Activated CD8-positive, alpha-beta memory T cell treated with anti-CD3 and anti-CD28 coated beads, Interleukin-2, amount 10 ng/mL, durations not matched to agents 7 days and 5 days (primary cell): ENCODE measurements around the gene ANXA4. TPM values are rescaled to one million over a fixed set of nuclear protein-coding genes. Genes with fewer than 3 reads are reported as not detected.
A peak's percentile ranks its signal among the peaks of the same experiment; 100 is the strongest.
"Not testable (repeated sequence)": the region's sequence is repeated elsewhere in the genome, so short reads cannot be mapped to it uniquely, and the experiment has no call there.

Experiments used
- ATAC-seq: fragments of 150-1000 bp; cut with Tn5 transposase; one replicate; pipeline ENCODE4 v1.10.0; 2021; ENCODE audit warnings: moderate library complexity
- CTCF ChIA-PET: fragments of 350-600 bp; sonication (Branson Sonifier 250); formaldehyde crosslinking; loops from one replicate; lab custom pipeline; 2021; ENCODE audit warnings: antibody characterized with exemption; lab: Charles Lee
- DNase-seq: peaks from one replicate; pipeline ENCODE4 v3.0.0-alpha.2; 2020
- H3K27ac Mint-ChIP-seq: one replicate; pipeline ENCODE4 v1.8.0; 2021; ENCODE audit warnings: mild to moderate bottlenecking, mixed read lengths
- H3K27me3 Mint-ChIP-seq: one replicate; pipeline ENCODE4 v1.8.0; 2021; ENCODE audit warnings: mixed read lengths
- H3K36me3 Mint-ChIP-seq: one replicate; pipeline ENCODE4 v1.8.0; 2021; ENCODE audit warnings: mild to moderate bottlenecking, mixed read lengths
- H3K4me1 Mint-ChIP-seq: one replicate; pipeline ENCODE4 v1.8.0; 2021; ENCODE audit warnings: mixed read lengths
- H3K4me3 Mint-ChIP-seq: one replicate; pipeline ENCODE4 v1.8.0; 2021; ENCODE audit warnings: mild to moderate bottlenecking, moderate library complexity, mixed read lengths
- H3K9me3 Mint-ChIP-seq: one replicate; pipeline ENCODE4 v1.8.0; 2022; ENCODE audit warnings: low read depth, mixed read lengths
- total RNA-seq, 2 experiments: library from RNA; stranded (reverse); gene quantifications; one replicate each; pipeline ENCODE4 v1.2.3, GENCODE V29; 2021

ANXA4 gene
- total RNA-seq, 2 experiments from 2014 or later, result 56.1 to 66.6 TPM

DNA sequence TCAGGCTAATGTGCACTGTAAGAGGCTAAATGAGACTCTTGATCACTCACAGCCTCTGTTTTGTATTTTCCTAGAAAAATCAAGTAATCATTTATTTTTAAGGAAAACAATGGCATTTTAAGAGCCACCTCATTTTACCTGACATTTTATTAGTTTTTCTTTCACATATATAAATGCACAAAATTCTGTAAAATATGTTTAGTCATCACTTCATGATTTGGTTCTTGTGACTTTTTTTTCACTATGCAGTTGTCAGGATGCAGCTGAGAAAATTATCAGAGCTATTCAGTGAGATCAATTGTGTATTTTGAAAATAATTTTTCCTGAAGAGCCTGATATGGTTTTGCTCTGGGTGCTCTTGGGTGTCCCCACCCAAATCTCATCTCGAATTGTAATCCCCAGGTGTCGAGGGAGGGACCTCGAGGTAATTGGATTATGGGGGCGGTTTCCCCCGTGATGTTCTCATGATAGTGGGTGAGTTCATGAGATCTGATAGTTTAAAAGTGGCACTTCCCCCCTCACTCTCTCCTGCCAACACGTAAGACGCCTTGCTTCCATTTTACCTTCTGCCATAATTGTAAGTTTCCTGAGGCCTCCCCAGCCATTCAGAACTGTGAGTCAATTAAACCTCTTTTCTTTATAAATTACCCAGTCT is 16.1 kb upstream of the ANXA4 start:
- no peaks in the 10 kb centered on the region for H3K36me3 Mint-ChIP-seq
- ATAC-seq, result no peak
- DNase-seq, result peak; percentile 22
- no peak overlapping the region for H3K27ac Mint-ChIP-seq
- H3K4me3 Mint-ChIP-seq, result no peak overlapping the region
- H3K4me1 Mint-ChIP-seq, result peaks cover 8% of the 10 kb centered on the region
- H3K9me3 Mint-ChIP-seq, result no peaks in the 10 kb centered on the region
- CTCF ChIA-PET, result interaction anchor here (0.7 to 5.1 kb wide), 19 partner anchors 10 to 576 kb away, joined by 3 to 248 read pairs (median 5); partner anchors contain the start of genes ANXA4, FAM136A, GMCL1 and MXD1
- H3K27me3 Mint-ChIP-seq, result peaks cover 3% of the 10 kb centered on the region

DNA sequence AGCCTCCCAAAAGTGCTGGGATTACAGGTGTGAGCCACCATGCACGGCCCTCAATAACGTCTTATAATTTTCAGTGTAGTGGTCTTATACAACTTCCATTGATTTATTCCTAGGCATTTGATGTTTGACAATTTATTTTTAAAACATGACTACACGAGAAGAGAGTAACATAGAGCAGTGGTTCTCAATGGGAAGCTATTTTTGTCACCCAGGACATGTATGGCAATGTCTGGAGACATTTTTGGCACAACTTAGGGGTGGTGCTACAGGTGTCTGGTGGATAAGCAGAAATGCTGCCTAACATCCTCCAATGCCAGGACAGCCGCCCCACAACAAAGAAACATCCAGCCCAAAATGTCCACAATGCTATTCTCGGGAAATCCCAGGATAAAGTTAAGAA is 12.7 kb upstream of the ANXA4 start:
- ATAC-seq, result no peak
- peaks cover 3% of the 10 kb centered on the region for H3K27me3 Mint-ChIP-seq

DNA sequence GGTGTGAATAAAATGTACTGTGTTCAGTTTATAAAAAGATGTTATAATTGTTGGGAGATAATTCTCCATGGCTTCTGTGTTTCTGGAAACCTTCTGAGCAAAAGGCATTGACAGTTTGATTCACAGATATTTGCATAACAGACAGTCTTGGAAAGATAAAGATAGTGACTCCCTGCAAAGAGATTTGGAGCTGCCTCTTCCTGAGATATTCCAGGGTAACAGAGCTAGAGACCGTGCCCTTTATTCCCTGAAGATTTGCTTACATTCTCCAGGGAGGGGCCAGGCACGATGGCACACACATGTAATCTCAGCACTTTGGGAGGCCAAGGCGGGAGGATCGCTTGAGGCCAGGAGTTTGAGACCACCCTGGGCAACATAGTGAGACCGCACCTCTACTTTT is 12.2 kb upstream of the ANXA4 start:
- CTCF ChIA-PET, result interaction anchor here (1.0 to 1.5 kb wide), 2 partner anchors 87 kb away, joined by 3 read pairs; no protein-coding TSS in a partner anchor
- no peak overlapping the region for H3K27ac Mint-ChIP-seq
- no peaks in the 10 kb centered on the region for H3K9me3 Mint-ChIP-seq
- peaks cover 3% of the 10 kb centered on the region for H3K27me3 Mint-ChIP-seq
- H3K36me3 Mint-ChIP-seq, result no peaks in the 10 kb centered on the region
- DNase-seq (no peak), ATAC-seq (no peak)
- H3K4me1 Mint-ChIP-seq, result peaks cover 6% of the 10 kb centered on the region
- H3K4me3 Mint-ChIP-seq, result no peak overlapping the region

More for the DNA sequence above, 12.7 kb upstream of the ANXA4 start:
- Mint-ChIP-seq H3K4me3 (no peak overlapping the region), H3K27ac (no peak overlapping the region), H3K9me3 (no peaks in the 10 kb centered on the region), H3K4me1 (peaks cover 9% of the 10 kb centered on the region), H3K36me3 (no peaks in the 10 kb centered on the region)
- no peak for DNase-seq
- CTCF ChIA-PET, result interaction anchor here (1.0 kb wide), 1 partner anchor 87 kb away, joined by 3 read pairs; no protein-coding TSS in a partner anchor

DNA sequence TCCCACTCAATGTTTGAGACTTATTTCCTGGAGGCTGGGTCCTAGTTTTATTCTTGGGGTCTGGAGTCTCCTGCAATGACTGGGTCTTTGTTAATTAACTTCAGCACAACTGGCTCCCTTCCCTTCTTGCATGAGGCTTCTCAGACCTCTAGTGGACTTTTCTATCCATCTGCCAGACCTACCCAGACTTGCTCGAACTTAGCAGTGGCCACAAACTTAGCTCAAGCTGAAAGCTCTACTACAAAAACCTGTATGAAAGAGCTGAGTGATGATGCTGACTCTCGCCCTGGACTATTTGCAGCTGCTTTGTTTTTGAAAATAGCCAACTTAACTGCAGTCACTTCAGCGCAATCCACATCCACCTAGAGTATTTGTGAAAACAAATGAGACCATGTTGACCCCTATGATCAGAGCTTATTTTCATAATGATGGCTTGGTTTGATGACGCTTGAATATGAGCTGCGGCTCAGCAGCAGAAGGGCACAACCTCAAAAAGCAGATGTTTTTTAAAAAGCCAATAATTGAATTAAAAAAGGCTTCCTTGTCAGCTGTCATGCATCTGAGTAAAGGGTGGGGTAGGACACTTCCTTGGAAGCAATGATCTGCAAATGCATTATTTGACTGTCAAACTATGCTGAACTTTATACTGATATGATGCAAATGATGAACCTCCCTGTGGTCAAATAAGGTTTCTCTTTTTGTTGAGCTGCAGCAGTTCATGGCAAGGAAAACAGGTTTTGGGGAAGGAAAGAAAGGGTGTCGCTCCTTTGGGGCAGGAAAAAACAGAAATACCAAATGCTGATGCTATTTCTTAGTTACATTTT is 10.6 kb upstream of the ANXA4 start:
- H3K4me1 Mint-ChIP-seq, result peaks cover 1% of the 10 kb centered on the region
- CTCF ChIA-PET, result interaction anchor here (0.7 to 1.5 kb wide), 3 partner anchors 85 to 159 kb away, joined by 3 read pairs; no protein-coding TSS in a partner anchor
- no peak for ATAC-seq

DNA sequence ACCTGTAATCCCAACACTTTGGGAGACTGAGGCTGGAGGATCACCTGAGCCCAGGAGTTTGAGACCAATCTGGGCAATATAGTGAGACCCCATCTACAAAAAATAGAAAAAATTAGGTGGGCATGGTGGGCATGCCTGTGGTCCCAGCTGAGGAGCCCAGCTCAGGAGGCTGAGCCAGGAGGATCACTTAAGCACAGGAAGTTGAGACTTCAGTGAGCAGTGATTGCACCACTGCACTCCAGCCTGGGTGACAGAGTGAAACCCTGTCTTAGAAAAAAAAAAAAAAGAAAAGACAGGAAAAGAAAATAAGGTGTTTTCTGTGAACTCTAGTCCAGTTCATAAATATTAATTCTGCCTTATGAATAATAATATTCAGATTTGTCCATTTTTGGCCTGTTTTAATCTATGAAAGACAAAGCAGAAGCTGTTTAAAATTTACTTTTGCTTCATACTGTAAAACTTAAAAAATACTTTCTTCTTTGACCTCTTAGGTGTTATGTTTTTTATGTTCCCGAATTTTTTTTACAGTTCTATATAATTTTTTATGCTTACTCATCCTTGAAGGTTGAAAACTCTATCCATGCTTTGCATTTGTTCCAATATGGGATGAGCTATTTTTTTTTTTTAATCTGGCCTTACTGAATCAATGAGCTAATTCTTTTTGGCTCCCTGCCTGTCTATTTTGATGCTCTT is 8.4 kb upstream of the ANXA4 start:
- no peak overlapping the region for H3K4me3 Mint-ChIP-seq
- H3K27ac Mint-ChIP-seq, result no peak overlapping the region
- H3K4me1 Mint-ChIP-seq, result peaks cover 1% of the 10 kb centered on the region
- DNase-seq, result no peak
- no peaks in the 10 kb centered on the region for H3K27me3 Mint-ChIP-seq
- CTCF ChIA-PET, result interaction anchor here (0.8 to 1.9 kb wide), 12 partner anchors 8 to 196 kb away, joined by 3 to 19 read pairs (median 4); partner anchors contain the start of gene ANXA4
- H3K9me3 Mint-ChIP-seq, result no peaks in the 10 kb centered on the region
- no peak for ATAC-seq
- no peaks in the 10 kb centered on the region for H3K36me3 Mint-ChIP-seq

More for the DNA sequence above, 10.6 kb upstream of the ANXA4 start:
- peak; percentile 18 for DNase-seq
- no peaks in the 10 kb centered on the region for H3K27me3 Mint-ChIP-seq
- H3K4me3 Mint-ChIP-seq, result no peak overlapping the region
- no peak overlapping the region for H3K27ac Mint-ChIP-seq
- no peaks in the 10 kb centered on the region for H3K9me3 Mint-ChIP-seq
- no peaks in the 10 kb centered on the region for H3K36me3 Mint-ChIP-seq

DNA sequence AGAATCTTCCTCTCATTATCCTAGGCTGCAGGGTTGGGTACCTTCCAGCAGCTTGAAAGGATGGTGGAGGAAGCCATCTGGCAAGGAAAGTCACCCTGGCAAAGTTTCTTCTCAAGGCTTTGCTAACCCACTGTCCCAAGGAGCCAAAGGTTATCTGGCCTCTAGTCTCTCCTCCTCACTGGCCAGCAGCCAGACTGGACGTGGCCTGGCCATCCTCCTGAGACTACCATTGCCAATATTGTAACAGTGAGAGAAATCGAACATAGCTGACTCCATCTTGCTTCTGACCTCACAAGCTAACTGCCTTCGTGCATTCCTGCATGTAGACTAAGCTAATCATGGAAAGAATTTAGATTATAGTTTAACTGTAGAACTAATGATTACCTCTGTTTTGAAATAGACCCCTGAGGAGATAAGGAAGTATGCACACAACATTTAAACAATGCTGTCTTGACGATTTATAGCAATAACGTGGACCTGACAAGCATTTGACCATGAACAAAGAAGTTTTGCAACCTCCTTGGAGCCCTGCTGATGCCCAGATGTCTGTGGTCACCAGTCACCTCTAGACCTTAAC is 7.8 kb upstream of the ANXA4 start:
- H3K9me3 Mint-ChIP-seq, result no peaks in the 10 kb centered on the region
- no peak overlapping the region for H3K4me3 Mint-ChIP-seq
- ATAC-seq, result no peak
- H3K27me3 Mint-ChIP-seq, result no peaks in the 10 kb centered on the region
- CTCF ChIA-PET, result interaction anchor here (0.8 to 2.0 kb wide), 10 partner anchors 9 to 197 kb away, joined by 3 to 19 read pairs (median 4); no protein-coding TSS in a partner anchor
- peaks cover 1% of the 10 kb centered on the region for H3K4me1 Mint-ChIP-seq
- H3K36me3 Mint-ChIP-seq, result no peaks in the 10 kb centered on the region
- H3K27ac Mint-ChIP-seq, result no peak overlapping the region
- DNase-seq, result no peak

DNA sequence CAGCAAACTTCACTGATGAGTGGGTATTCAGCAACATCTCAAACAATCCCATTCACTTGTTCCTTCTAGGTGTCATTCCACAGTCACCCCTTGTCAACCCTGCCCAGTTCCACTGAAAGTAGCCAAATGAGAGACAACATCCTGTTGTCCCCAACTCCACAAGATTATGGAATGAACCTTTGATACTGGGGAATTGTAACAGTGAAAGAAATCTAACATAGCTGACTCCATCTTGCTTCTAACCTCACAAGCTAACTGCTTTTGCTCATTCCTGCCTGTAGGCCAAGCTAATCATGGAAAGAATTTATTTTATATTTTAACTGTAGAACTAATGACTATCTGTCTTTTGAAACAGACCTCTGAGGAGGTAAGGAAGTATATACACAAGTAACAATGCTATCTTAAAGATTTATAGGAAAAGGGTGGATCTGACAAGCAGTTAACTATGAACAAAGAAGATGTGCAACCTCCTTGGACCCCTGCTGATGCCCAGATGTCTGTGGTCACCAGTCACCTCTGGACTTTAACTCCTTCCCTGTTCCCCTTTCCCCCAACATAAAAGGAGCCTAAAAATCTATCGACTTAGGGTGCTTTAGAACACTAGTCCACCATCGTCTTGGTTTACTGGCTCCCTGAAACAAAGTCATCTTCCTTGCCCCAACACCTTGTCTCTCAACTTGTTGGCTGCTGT is 6.9 kb upstream of the ANXA4 start:
- no peak for ATAC-seq

DNA sequence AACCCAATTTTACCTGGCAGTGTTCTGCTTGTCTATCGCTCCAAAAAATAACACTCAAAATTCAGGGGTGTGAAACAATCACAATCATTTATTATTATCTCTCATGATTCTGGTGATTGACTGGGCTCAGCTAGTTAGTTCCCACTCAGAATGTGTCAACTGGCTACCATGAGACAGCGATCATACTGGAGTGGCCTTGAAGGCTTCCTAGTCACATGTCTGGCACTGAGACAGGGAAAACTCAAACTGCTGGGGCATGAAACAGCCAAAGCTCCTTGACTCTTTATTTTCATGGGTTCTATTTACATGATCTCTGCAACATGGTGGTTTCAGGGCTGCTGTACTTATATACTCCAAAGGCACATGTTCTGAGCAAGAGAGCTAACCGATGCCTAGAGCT is 6.2 kb upstream of the ANXA4 start:
- ATAC-seq (no peak), DNase-seq (no peak)
- Mint-ChIP-seq H3K36me3 (no peaks in the 10 kb centered on the region), H3K4me1 (peaks cover 3% of the 10 kb centered on the region), H3K4me3 (no peak overlapping the region), H3K27ac (no peak overlapping the region), H3K9me3 (no peaks in the 10 kb centered on the region), H3K27me3 (no peaks in the 10 kb centered on the region)
- CTCF ChIA-PET, result interaction anchor here (1.0 to 2.0 kb wide), 3 partner anchors 10 to 81 kb away, joined by 3 to 13 read pairs (median 3); no protein-coding TSS in a partner anchor

More for the DNA sequence above, 6.9 kb upstream of the ANXA4 start:
- H3K4me1 Mint-ChIP-seq, result peaks cover 1% of the 10 kb centered on the region
- no peak for DNase-seq
- no peak overlapping the region for H3K27ac Mint-ChIP-seq
- CTCF ChIA-PET, result interaction anchor here (1.0 to 2.0 kb wide), 5 partner anchors 10 to 86 kb away, joined by 3 to 13 read pairs (median 3); no protein-coding TSS in a partner anchor
- H3K36me3 Mint-ChIP-seq, result no peaks in the 10 kb centered on the region
- H3K4me3 Mint-ChIP-seq, result no peak overlapping the region
- no peaks in the 10 kb centered on the region for H3K9me3 Mint-ChIP-seq
- H3K27me3 Mint-ChIP-seq, result no peaks in the 10 kb centered on the region

DNA sequence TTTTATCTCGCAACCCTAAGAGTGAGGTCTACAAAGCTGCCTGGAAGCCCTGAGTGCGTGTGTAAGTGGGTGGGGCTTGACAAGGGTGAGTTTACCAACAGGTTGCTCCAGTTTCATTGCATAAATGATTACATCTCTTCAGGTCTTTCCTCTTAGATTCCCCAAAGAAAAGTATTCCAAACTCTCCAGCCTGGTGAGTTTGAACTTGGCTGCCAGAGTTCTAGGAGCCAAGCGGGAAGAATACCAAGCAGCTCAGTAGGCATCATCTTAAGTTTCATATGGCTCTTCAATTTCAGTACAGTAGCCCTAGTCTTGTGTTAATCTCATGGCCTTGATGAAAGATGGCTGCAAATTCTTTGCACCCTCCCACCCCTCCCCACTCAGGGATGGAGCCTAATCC is 3.8 kb upstream of the ANXA4 start:
- CTCF ChIA-PET, result not testable (repeated sequence)

DNA sequence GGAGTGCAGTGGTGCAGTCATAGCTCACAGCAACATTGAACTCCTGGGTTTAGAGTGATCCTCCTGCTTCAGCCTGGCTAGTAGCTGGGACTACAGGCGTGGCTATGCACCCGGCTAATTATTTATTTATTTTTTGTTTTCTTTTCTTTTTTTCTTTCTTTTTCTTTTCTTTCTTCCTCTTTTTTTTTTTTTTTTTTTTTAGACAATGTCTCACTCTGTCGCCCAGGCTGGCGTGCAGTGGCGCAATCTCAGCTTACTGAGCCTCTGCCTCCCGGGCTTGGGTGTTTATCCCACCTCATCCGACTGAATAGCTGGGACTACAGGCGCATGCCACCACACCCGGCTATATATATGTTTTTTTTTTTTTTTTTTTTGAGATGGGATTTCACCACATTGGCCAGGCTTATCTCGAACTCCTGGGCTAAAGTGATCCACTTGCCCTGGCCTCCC is 1.4 kb upstream of the ANXA4 start:
- H3K27me3 Mint-ChIP-seq, result no peaks in the 10 kb centered on the region
- no peak overlapping the region for H3K27ac Mint-ChIP-seq
- H3K36me3 Mint-ChIP-seq, result peaks cover 2% of the 10 kb centered on the region
- peaks cover 19% of the 10 kb centered on the region for H3K4me1 Mint-ChIP-seq
- peak overlapping the region; percentile 87 for H3K4me3 Mint-ChIP-seq
- ATAC-seq (no peak), DNase-seq (no peak)
- H3K9me3 Mint-ChIP-seq, result no peaks in the 10 kb centered on the region
- CTCF ChIA-PET, result interaction anchor here (0.6 to 3.6 kb wide), 6 partner anchors 16 to 334 kb away, joined by 3 to 38 read pairs (median 6); no protein-coding TSS in a partner anchor

More for the DNA sequence above, 3.8 kb upstream of the ANXA4 start:
- not testable (repeated sequence) for H3K27ac Mint-ChIP-seq, H3K27me3 Mint-ChIP-seq, DNase-seq, ATAC-seq, H3K36me3 Mint-ChIP-seq, H3K9me3 Mint-ChIP-seq, H3K4me3 Mint-ChIP-seq
- H3K4me1 Mint-ChIP-seq, result peaks cover 13% of the 10 kb centered on the region

DNA sequence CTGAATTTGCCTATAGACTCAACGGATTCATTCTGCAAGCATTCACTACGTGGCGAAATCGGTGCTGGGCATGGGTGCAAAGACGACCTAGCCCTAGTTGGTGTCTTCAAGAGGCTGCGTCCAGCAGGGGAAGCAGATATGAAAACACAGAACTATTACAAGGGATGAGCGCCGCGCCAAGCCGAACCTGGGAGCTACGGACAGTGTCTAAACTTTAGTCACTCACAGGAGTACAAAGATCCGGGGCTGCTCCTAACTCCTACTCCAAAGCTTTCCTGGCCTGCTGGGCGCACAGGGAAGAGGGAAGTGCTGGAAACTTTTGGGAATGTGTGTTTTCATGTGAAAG is 732 bp upstream of the ANXA4 start:
- peak overlapping the region; percentile 85 for H3K27ac Mint-ChIP-seq
- H3K27me3 Mint-ChIP-seq, result no peaks in the 10 kb centered on the region
- peak overlapping the region; percentile 87 for H3K4me3 Mint-ChIP-seq
- H3K4me1 Mint-ChIP-seq, result peaks cover 19% of the 10 kb centered on the region
- ATAC-seq (peak; percentile 24), DNase-seq (peak; percentile 60)
- peaks cover 2% of the 10 kb centered on the region for H3K36me3 Mint-ChIP-seq
- CTCF ChIA-PET, result interaction anchor here (0.8 to 3.6 kb wide), 12 partner anchors 8 to 402 kb away, joined by 3 to 38 read pairs (median 4); no protein-coding TSS in a partner anchor
- H3K9me3 Mint-ChIP-seq, result no peaks in the 10 kb centered on the region
